Upper lobe of right lung (tissue), 1 donor: ENCODE results near the gene SYPL1. TPM values are rescaled to one million over a fixed set of nuclear protein-coding genes. Genes with fewer than 3 reads are reported as not detected.

Experiments used
- ATAC-seq: fragments of 200-7000 bp; cut with Tn5 transposase; one replicate; pipeline ENCODE4 v1.9.1; 2020; ENCODE audit warnings: mild to moderate bottlenecking, moderate library complexity
- DNase-seq: peaks from one replicate; pipeline ENCODE4 v3.0.0-alpha.2; 2020
- H3K27ac ChIP-seq: fragments of 200-600 bp; one replicate; pipeline ENCODE4 v1.8.0; 2022
- H3K27me3 ChIP-seq: fragments of 200-600 bp; one replicate; pipeline ENCODE4 v1.8.0; 2022; ENCODE audit warnings: mild to moderate bottlenecking
- H3K36me3 ChIP-seq: fragments of 200-600 bp; one replicate; pipeline ENCODE4 v1.8.0; 2022
- H3K4me1 ChIP-seq: fragments of 200-600 bp; one replicate; pipeline ENCODE4 v1.8.0; 2022
- H3K4me3 ChIP-seq: fragments of 200-600 bp; one replicate; pipeline ENCODE4 v1.8.0; 2022; ENCODE audit warnings: mild to moderate bottlenecking
- H3K9me3 ChIP-seq: fragments of 200-600 bp; one replicate; pipeline ENCODE4 v1.8.0; 2022
- intact Hi-C: fragments of 100-400 bp; cut with DNase I; formaldehyde crosslinking; loops from one replicate; pipeline ENCODE4 v1.11.0; 2022
- total RNA-seq: library from RNA; stranded (reverse); fragmentation: NEBNext Ultra II Directional; extraction: Animal tissue kit (Norgen Biotek cat#: 25700); gene quantifications from one replicate; pipeline ENCODE4 v1.2.1, GENCODE V29; 2021
- TF ChIP-seq, protein P1 (sequence below): fragments of 200-600 bp; IDR thresholded peaks from one replicate; pipeline ENCODE4 v1.8.0; 2022; ENCODE audit warnings: antibody characterized with exemption
- donor health status: DM: no; HTN: yes; CAD: no; lungs with severe emphysema.

Gene SYPL1
- total RNA-seq, 1 donor from 2014 or later = 92.4 TPM

DNA sequence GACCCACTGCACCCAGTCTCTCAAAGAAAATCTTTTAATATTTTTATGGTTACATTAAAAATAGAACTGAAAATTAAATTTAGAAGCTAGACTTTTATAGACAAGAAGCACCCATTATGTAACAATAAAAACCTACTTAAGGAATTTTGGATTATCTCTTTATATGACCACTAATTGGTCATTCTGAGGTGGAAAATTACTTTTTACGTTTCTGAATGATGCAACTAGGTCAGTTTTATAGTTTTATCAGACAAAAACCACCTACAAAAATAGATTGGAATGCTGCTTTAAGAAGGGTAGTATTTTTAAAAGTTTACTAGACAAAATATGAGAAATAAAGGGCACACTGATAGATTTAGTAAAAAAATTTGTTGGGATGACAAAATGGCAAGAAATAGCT, 16.5 kb downstream of the SYPL1 start:
- DNase-seq (no peak), ATAC-seq (no peak)
- H3K36me3 ChIP-seq = peaks cover 71% of the 10 kb centered on the region
- no peak overlapping the region for H3K4me3 ChIP-seq
- H3K4me1 ChIP-seq = peaks cover 2% of the 10 kb centered on the region
- H3K9me3 ChIP-seq = no peaks in the 10 kb centered on the region
- no peaks in the 10 kb centered on the region for H3K27me3 ChIP-seq
- TF ChIP-seq, protein P1, sequence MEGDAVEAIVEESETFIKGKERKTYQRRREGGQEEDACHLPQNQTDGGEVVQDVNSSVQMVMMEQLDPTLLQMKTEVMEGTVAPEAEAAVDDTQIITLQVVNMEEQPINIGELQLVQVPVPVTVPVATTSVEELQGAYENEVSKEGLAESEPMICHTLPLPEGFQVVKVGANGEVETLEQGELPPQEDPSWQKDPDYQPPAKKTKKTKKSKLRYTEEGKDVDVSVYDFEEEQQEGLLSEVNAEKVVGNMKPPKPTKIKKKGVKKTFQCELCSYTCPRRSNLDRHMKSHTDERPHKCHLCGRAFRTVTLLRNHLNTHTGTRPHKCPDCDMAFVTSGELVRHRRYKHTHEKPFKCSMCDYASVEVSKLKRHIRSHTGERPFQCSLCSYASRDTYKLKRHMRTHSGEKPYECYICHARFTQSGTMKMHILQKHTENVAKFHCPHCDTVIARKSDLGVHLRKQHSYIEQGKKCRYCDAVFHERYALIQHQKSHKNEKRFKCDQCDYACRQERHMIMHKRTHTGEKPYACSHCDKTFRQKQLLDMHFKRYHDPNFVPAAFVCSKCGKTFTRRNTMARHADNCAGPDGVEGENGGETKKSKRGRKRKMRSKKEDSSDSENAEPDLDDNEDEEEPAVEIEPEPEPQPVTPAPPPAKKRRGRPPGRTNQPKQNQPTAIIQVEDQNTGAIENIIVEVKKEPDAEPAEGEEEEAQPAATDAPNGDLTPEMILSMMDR = no peak
- H3K27ac ChIP-seq = no peak overlapping the region
- intact Hi-C loops = no loop called here

DNA sequence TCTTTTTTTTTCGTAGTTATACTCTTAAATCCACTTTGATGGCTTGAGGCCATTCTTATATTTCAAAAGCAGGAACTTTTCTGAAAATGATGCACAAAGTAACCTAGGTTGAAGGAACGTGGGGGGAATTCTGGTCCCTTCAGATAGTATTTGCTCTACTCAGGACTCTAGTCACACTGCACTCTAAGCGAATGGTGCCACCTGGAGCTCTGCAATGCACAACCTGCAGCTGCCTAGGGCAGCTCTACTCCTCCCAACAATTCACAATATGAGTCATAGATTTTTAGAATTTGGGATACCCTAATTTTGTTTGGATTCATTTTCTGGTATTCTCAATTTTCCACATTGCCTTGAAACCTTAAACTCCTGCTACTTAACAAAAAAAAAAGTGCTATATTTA, 17.3 kb downstream of the SYPL1 start:
- Histone ChIP-seq H3K9me3 (no peaks in the 10 kb centered on the region), H3K4me3 (no peak overlapping the region), H3K4me1 (no peaks in the 10 kb centered on the region), H3K27ac (no peak overlapping the region), H3K27me3 (no peaks in the 10 kb centered on the region), H3K36me3 (peaks cover 80% of the 10 kb centered on the region)
- TF ChIP-seq, protein P1 = no peak
- intact Hi-C loops = no loop called here
- no peak for ATAC-seq
- DNase-seq = no peak

DNA sequence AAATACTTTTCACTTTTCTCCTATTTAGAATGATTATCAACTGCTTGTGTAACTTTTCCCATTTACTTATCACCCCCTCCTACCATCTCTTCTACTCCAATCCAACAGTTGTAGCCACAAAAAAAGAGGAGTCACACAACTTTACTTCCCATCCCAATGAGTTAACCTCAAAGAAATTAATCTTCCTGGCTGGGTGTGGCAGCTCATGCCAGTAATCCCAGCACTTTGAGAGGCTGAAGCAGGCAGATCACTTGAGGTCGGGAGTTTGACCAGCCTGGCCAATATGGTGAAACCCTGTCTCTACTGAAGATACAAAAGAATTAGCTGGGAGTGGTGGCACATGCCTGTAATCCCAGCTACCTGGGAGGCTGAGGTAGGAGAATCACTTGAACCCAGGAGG, 19.9 kb downstream of the SYPL1 start:
- H3K27me3 ChIP-seq = no peaks in the 10 kb centered on the region
- H3K36me3 ChIP-seq = peaks cover 78% of the 10 kb centered on the region
- no peak overlapping the region for H3K27ac ChIP-seq
- TF ChIP-seq, protein P1 = no peak
- no peaks in the 10 kb centered on the region for H3K4me1 ChIP-seq
- no peak overlapping the region for H3K4me3 ChIP-seq
- no peak for ATAC-seq
- no peaks in the 10 kb centered on the region for H3K9me3 ChIP-seq
- no peak for DNase-seq
- intact Hi-C loops = no loop called here

DNA sequence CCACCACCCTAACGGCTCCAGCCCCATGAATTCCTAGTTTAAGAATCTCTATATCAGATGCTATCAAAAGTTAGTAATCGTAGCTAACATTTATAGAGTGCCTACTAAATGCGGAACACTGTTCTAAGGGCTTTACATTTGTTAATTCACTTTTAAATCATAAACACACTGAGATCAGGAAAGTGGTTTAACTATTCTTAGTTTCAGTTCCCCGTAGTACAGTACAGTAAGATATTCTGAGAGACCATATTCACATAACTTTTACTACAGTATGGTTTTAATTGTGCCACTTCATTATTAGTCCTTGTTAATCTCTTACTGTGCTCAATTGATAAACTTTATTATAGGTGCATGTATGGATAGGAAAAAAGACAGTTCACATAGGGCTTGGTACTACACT, 22.5 kb downstream of the SYPL1 start:
- DNase-seq = no peak
- ATAC-seq = no peak
- no peaks in the 10 kb centered on the region for H3K4me1 ChIP-seq
- no peaks in the 10 kb centered on the region for H3K27me3 ChIP-seq
- H3K36me3 ChIP-seq = peaks cover 52% of the 10 kb centered on the region
- TF ChIP-seq, protein P1 = no peak
- H3K4me3 ChIP-seq = no peak overlapping the region
- intact Hi-C loops = no loop called here
- H3K27ac ChIP-seq = no peak overlapping the region
- H3K9me3 ChIP-seq = no peaks in the 10 kb centered on the region

DNA sequence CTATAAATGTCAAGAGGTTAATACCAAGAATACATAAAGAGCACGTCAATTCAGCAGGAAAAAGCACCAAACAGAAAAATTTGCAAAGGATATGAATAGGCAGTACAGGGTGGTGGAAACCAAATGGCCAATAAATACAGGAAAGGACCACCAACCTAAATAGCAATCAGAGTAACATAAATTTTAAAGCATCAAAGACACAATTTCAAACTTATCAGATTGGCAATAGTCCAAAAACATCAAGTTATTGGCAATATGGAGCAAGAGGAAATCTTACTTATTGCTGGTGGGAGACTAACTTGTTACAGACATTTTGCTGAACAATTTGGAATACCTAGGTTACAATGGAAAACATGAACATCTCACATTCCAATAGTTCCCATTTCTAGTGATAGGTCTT, 24.1 kb downstream of the SYPL1 start:
- Histone ChIP-seq H3K27ac (no peak overlapping the region), H3K9me3 (no peaks in the 10 kb centered on the region), H3K4me3 (no peak overlapping the region), H3K27me3 (no peaks in the 10 kb centered on the region), H3K4me1 (no peaks in the 10 kb centered on the region), H3K36me3 (peaks cover 40% of the 10 kb centered on the region)
- DNase-seq (no peak), ATAC-seq (no peak)
- TF ChIP-seq, protein P1 = no peak
- intact Hi-C loops = no loop called here

DNA sequence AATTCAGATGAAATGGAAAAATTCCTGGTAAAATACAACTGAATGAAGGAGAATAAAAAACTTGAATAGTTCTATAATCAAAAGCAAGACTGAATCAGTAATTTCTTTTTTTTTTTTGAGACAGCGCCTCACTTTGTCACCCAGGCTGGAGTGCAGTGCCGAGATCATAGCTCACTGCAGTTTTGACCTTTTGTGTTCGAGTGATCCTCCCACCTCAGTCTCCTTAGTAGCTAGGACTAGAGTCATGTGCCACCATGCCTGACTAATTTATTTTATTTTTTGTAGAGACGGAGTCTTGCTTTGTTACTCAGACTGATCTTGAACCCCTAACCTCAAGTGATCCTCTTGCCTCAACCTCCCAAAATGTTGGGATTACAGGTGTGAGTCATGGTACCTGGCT, 26.1 kb downstream of the SYPL1 start:
- TF ChIP-seq, protein P1 = no peak
- Histone ChIP-seq H3K27me3 (no peaks in the 10 kb centered on the region), H3K9me3 (no peaks in the 10 kb centered on the region), H3K4me3 (no peak overlapping the region), H3K27ac (no peak overlapping the region), H3K4me1 (no peaks in the 10 kb centered on the region), H3K36me3 (peaks cover 20% of the 10 kb centered on the region)
- DNase-seq = no peak
- intact Hi-C loops = no loop called here
- ATAC-seq = no peak
